ENCODE data around the gene DUS1L.

The DUS1L gene

GRCh38 chr17:82031885-82032627, 33.5 kb downstream of the DUS1L start:
- intact Hi-C loops (cut with DNase I) = loop anchor here (5.0 kb wide), 1 partner anchor 65 kb away; the partner anchor contains the start of gene FASN
- no peak for DNase-seq

DNA sequence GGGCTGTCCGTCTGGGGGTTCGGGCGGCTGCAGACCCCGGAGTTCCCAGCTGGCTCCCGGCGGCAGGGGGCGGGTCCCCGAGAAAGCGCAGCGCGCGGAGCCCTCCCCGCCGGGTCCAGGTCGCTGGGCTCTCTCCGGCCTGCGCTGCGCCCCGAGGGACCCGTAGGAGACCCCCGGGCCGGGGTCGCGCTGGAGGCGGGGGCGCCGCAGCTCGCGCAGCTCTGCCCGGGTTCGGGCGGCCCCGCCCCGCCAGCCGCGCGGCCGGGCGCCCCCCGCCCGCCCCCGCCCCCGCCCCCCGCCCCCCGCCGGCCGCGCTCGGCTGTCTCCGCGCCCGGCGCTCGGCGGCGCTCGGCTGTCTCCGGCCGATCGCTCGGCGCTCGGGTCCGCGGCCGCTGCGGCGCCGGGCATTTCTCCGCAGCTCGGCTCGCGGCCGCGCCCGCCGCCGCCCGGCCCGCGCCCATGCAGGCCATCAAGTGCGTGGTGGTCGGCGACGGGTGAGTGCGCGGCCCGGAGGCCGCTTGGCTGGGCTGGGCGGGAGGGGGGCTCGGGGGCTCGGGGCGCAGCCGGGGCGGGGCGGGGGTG, 34.2 kb downstream of the DUS1L start, which contains the start of gene RAC3:
RAC3 (plus strand) TSS at position 376 of the 582 bp plus-strand sequence; CDS start at position 460, 84 bp downstream.
- no peak for DNase-seq
- intact Hi-C loops (cut with DNase I) = loop anchor here (5.0 kb wide), 1 partner anchor 66 kb away; the partner anchor contains the start of gene FASN

- intact Hi-C loops (cut with DNase I) = loop anchor here (1.0 to 5.0 kb wide), 2 partner anchors 67 to 124 kb away; partner anchors contain the start of gene FASN
- peak; percentile 80 to 98 (median 86) for DNase-seq
These were observed 34.9 kb downstream of the DUS1L start for GRCh38 chr17:82030470-82031302.

GRCh38 chr17:82029990-82030469, 35.6 kb downstream of the DUS1L start:
- no peak for DNase-seq
- intact Hi-C loops (cut with DNase I) = loop anchor here (1.0 to 5.0 kb wide), 2 partner anchors 67 to 124 kb away; partner anchors contain the start of gene FASN

- intact Hi-C loops (cut with DNase I) = no loop called here
- DNase-seq = no peak
These were observed 36.2 kb downstream of the DUS1L start for GRCh38 chr17:82029391-82029790.

DNA sequence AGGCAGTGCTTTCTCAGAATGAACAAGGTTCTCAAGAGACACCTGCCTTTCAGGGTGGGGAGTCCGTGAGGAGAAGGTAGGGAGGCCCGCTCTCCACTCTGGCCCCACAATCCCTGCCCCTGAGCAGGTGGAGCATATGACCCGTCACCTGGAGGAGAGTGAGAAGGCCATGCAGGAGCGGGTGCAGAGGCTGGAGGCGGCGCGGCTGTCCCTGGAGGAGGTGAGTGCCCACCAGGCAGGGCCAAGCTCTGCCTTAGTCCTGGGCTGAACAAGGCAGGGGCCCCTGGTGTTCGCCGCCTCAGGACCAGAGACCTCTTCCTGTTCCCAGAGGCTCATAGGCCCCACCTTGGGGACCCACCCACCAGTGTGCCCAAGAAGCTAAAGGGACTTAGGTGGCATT, 36.6 kb downstream of the DUS1L start:
- DNase-seq = no peak
- intact Hi-C loops (cut with DNase I) = no loop called here

- no peak for DNase-seq
- intact Hi-C loops (cut with DNase I) = no loop called here
These were observed 37.4 kb downstream of the DUS1L start for GRCh38 chr17:82028246-82028645.

- DNase-seq = no peak
- intact Hi-C loops (cut with DNase I) = no loop called here
These were observed 40.0 kb downstream of the DUS1L start for GRCh38 chr17:82025401-82026107.

DNA sequence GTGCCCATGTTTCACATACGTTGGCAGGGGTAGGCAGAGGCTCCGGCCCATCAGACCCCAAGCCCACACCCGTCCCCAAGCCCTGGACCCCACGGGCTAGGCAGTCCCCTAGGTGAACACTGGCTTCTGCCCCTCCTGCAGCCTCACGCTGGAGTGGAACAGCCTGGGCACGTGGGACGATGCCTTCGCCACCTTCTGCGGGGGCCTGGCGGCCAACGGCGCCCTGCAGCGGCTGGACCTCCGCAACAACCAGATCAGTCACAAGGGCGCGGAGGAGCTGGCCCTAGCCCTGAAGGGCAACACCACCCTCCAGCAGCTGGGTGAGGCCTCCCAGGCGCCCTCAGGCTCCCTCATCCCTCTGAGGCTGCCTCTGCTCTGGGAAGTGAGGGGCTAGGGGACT, 40.7 kb downstream of the DUS1L start:
- no peak for DNase-seq
- intact Hi-C loops (cut with DNase I) = no loop called here

DNA sequence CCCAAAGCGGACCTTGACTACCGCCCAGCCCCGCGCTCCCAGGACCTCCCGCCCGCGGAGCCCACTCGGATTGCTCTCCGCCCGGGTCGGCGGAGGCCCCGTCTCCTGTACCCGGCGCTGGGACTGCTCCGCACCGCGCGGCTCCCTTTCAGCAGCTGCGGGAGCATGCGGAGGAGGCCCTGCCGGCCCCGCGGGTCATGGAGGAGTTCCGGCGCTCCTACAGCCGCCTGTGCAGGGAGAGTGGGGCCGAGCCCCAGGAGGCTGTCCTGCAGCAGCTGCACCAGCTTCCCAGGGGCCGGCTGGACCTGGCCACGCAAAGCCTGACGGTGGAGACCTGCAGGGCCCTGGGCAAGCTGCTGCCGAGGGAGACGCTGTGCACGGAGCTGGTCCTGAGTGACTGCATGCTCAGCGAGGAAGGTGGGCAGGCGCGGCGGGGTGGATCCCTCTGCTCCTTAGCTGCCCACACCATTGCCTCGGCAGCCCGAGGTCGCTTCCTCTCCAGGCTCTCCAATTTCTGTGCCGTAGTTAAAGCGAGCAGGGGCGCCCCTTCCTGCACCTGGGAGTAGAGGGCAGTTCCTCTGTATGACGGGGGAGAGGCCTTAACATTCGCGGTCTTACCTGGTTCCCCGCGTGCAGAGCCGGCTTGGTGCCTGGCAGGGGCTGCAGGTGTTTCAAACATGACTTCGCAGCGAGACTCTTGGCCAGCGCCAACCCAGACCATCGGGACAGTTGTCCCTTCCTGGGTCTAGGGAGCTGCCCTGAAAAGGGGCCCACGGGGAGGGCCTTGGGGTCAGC, 42.0 kb downstream of the DUS1L start:
- no peak for DNase-seq
- intact Hi-C loops (cut with DNase I) = no loop called here

DNA sequence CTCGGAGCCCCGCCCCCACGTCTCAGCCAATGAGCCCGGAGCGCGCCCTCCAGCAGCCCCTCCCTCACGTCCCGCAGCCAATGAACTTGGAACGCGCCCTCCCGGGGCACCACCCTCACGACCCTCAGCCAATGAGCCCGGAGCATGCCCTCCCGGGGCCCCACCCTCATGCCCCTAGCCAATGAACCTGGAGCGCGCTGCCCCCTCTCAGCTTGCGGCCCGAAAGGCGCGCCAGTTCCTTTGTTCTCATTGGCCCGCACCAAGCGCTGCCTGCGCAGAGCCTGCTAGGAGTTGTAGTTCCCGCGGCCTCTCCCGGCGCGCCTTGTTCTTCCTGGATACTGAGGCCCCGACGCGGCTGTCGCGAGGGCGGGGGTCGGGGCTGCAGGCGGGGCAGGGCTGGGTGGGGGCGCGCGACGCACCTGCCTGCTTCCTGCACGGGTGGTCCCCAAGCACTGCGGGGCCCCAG, 42.6 kb downstream of the DUS1L start, which contains the start of gene LRRC45:
LRRC45 (plus strand) TSS at position 325 of the 466 bp plus-strand sequence. CDS start 339 bp downstream, outside the sequence.
- intact Hi-C loops (cut with DNase I) = no loop called here
- DNase-seq = peak; percentile 99 to 100 (median 100)

- DNase-seq = no peak
- intact Hi-C loops (cut with DNase I) = no loop called here
These were observed 43.2 kb downstream of the DUS1L start, which contains the start of gene CENPX for GRCh38 chr17:82022310-82022980. CENPX (minus strand) TSS chr17:82022878; CDS start chr17:82022861, 17 bp downstream.

DNA sequence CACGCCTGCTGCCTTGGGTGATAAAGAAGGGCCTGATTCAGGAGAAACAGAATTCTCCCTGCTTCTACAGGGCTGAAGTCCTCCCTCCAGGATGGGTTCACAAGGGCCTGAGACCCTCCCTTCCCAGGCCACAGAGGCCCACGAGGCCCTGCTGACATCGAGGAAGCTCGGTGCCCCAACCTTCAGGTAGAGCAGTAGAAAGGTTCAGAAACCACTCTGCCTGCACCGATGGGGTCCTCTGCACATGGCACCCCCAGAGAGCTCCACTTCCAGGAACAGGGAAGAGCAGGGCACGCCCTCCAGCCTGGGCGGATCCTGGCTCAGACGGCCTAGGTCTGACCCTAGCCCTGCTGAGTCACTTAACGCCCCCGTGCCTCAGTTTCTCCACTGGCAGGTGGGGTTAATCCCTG, 43.7 kb downstream of the DUS1L start:
- DNase-seq = no peak
- intact Hi-C loops (cut with DNase I) = loop anchor here (1.0 kb wide), 1 partner anchor 63 kb away; no protein-coding TSS in a partner anchor

DNA sequence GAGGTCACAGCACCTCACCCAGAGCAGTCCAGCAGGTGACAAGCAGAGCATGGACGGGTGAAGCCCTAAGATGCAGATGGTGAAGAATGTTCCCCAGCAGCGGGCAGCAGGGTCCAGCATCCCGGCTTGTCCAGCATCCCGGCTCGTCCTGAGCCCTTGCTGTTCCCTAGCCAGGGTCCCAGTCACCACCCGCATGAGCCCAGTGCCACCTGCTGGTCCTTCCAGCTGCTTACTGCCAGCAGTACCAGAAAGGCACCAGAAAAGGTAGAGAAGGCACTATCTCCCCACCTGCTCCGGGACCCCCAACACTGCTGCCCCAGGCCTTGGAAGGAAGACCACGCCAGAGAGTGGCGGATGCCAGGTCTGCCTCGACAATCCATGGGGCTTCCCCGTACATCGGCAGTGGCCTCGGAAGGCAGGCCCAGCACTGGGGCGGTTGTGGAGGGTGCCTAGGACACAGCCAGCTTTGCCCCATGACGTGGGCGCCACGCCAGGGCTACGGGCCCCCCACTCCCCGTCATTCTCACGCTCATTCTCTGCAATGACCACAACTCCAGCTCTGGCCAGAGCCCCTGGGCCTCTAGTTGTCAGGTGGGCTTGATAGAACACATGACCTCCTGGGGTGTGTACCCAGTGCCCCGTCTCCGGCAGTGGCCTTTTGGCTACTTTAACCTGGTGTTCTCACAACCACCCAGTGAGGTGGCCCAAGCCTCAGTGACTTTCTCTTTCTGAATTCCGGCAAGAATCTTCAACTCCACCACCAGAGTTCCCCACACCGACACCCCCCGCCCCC, 44.3 kb downstream of the DUS1L start:
- intact Hi-C loops (cut with DNase I) = loop anchor here (1.0 kb wide), 1 partner anchor 62 kb away; no protein-coding TSS in a partner anchor
- DNase-seq = peak; percentile 68 to 97 (median 82)

DNA sequence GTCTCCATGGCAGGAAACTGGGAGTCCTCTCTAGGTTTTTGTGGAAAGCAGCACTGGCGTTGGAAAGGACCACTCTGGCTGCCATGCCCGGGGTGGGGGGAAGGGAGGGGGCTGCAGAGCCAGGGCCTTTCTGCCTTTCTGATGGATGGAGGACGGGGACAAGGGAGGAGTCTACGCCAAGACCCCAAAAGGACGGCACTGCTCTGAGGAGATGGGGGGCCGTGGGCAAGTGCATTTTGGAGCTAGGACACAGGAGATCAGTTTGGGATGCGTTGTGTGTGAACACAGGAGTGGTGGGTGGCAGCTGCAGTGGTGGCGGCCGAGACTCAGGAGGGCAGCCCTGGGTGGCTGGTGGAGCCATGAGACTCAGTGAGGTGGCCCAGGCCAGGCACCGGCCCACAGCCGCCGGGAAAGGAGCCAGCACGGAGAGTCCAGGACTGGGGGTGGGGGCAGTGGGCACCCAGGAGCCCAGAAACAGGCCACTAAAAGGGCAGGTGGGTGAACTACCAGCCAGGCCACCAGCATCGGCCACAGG, 45.0 kb downstream of the DUS1L start:
- no peak for DNase-seq
- intact Hi-C loops (cut with DNase I) = loop anchor here (1.0 kb wide), 1 partner anchor 61 kb away; no protein-coding TSS in a partner anchor

GRCh38 chr17:82019690-82020571, 45.7 kb downstream of the DUS1L start:
- intact Hi-C loops (cut with DNase I) = no loop called here

More at GRCh38 chr17:82019690-82020571, 45.7 kb downstream of the DUS1L start:
- DNase-seq = peak in 3 of 10 donors; percentile 51 to 92 (median 57)
